Endothelial cell (in vitro differentiated cells): ENCODE results near the gene GIPC2. TPM values are rescaled to one million over a fixed set of nuclear protein-coding genes. Genes with fewer than 3 reads are reported as not detected.

Experiments
- DNase-seq: peaks from one replicate; pipeline ENCODE4 v3.0.0; 2021; ENCODE audit warnings: low spot score
- H3K27ac Mint-ChIP-seq: one replicate; pipeline ENCODE4 v1.8.0; 2021; ENCODE audit warnings: mixed read lengths, inconsistent platforms; ENCODE audit not compliant: unreplicated experiment
- H3K27me3 Mint-ChIP-seq: one replicate; pipeline ENCODE4 v1.8.0; 2021; ENCODE audit warnings: mild to moderate bottlenecking, moderate library complexity, mixed read lengths, inconsistent platforms; ENCODE audit not compliant: unreplicated experiment
- H3K36me3 Mint-ChIP-seq: one replicate; pipeline ENCODE4 v1.8.0; 2021; ENCODE audit warnings: mild to moderate bottlenecking, low read depth, mixed read lengths, inconsistent platforms; ENCODE audit not compliant: unreplicated experiment
- H3K4me1 Mint-ChIP-seq: one replicate; pipeline ENCODE4 v1.8.0; 2021; ENCODE audit warnings: mild to moderate bottlenecking, mixed read lengths, inconsistent platforms; ENCODE audit not compliant: unreplicated experiment
- H3K4me3 Mint-ChIP-seq: one replicate; pipeline ENCODE4 v1.8.0; 2021; ENCODE audit warnings: mild to moderate bottlenecking, mixed read lengths, inconsistent platforms; ENCODE audit not compliant: unreplicated experiment
- H3K9me3 Mint-ChIP-seq: one replicate; pipeline ENCODE4 v1.8.0; 2021; ENCODE audit warnings: mixed read lengths, inconsistent platforms; ENCODE audit not compliant: unreplicated experiment
- total RNA-seq: library from RNA; stranded (reverse); fragmentation: NEBNext Ultra II Directional; extraction: Animal tissue kit (Norgen Biotek cat#: 25700); gene quantifications from one replicate; pipeline ENCODE4 v1.2.1, GENCODE V29; 2021; ENCODE audit not compliant: unreplicated experiment
- TF ChIP-seq, protein P1 (sequence below): fragments of 200-600 bp; sonication (generic); IDR thresholded peaks from one replicate; pipeline ENCODE4 v1.5.0; 2021; ENCODE audit warnings: antibody characterized with exemption; ENCODE audit not compliant: unreplicated experiment

GIPC2 gene
- total RNA-seq, 1 donor from 2014 or later = 2.9 TPM

DNA sequence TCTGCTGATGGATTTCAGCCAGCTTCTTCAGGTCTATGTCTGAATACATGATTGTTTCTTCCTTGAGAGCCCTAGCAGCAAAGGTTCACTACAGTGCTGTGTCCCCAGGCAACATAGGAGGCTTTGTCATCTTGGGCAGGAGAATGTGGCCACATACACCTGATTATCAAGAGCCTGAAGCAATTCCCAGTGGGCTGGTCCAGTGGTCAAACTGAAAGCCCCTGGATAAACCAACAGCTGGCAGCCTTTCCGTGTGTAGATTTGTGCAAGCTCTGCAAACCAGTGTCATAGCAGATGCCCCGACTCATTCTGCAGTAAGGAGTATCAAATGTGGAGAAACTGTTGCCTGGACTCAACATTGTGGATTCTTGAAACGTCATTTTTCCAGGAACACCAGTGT, 2.3 kb upstream of the GIPC2 start:
- DNase-seq = no peak
- peaks cover 27% of the 10 kb centered on the region for H3K4me1 Mint-ChIP-seq
- H3K27ac Mint-ChIP-seq = no peak overlapping the region
- H3K4me3 Mint-ChIP-seq = no peak overlapping the region
- no peaks in the 10 kb centered on the region for H3K9me3 Mint-ChIP-seq
- no peaks in the 10 kb centered on the region for H3K36me3 Mint-ChIP-seq
- H3K27me3 Mint-ChIP-seq = peaks cover 12% of the 10 kb centered on the region
- TF ChIP-seq, protein P1, sequence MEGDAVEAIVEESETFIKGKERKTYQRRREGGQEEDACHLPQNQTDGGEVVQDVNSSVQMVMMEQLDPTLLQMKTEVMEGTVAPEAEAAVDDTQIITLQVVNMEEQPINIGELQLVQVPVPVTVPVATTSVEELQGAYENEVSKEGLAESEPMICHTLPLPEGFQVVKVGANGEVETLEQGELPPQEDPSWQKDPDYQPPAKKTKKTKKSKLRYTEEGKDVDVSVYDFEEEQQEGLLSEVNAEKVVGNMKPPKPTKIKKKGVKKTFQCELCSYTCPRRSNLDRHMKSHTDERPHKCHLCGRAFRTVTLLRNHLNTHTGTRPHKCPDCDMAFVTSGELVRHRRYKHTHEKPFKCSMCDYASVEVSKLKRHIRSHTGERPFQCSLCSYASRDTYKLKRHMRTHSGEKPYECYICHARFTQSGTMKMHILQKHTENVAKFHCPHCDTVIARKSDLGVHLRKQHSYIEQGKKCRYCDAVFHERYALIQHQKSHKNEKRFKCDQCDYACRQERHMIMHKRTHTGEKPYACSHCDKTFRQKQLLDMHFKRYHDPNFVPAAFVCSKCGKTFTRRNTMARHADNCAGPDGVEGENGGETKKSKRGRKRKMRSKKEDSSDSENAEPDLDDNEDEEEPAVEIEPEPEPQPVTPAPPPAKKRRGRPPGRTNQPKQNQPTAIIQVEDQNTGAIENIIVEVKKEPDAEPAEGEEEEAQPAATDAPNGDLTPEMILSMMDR = no peak

DNA sequence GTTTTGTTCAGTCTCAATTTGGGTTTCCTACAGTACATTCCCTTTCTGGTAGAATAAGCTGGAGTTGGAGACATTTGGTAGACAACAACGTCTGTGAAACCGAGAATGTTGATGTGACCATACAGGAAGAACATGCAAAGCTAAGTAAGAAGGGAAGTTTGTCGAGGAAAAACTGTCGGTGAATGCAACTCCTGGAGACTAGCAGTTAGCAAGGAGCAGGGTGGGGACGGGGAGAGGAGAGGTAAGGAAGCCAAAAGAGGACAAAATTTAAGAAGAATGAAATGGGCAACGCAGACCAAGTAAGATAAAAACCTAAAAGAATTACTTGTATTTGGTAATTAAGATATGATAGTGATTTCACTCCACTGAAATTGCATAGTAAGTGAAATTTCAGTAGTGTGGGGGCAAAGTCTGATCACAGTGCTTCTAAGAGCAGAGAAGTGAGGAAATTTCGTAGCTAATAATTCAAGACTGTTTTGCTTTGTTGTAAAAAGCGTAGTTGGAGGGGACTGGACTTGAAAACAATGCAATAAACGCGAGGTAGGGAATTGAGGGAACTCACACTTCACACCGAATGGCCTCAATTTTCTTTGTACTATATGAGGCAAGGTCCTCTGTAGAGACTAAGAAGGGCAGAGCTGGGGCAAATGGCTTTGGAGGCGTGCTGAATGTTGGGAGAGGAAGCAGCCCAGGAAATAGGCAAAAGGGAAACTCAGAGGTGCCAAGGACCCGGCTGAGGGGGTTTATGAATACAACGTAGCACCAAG, 787 bp upstream of the GIPC2 start:
- Mint-ChIP-seq H3K27ac (peak overlapping the region; percentile 95), H3K9me3 (no peaks in the 10 kb centered on the region), H3K36me3 (no peaks in the 10 kb centered on the region), H3K4me1 (peaks cover 27% of the 10 kb centered on the region), H3K4me3 (peak overlapping the region; percentile 90), H3K27me3 (peaks cover 12% of the 10 kb centered on the region)
- peak; percentile 30 for DNase-seq
- TF ChIP-seq, protein P1 = no peak

DNA sequence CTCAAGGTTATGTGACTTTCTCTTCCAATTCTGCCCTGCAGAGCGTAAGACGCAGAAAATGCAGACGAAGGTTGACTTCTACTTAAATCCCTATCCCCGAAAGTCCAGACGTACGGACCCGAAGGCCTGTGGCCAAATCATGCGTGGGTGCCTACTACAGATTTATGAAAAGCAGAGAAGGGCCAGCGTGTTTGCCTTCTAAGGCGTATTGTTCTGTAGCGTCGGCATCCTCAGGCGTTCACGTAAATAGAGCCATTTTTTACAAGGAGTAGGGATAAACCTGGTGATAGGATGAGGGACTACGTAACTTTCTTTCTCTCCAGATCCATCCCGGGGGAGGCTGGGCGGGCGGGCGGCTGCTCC, 222 bp upstream of the GIPC2 start:
- H3K9me3 Mint-ChIP-seq = no peaks in the 10 kb centered on the region
- H3K36me3 Mint-ChIP-seq = no peaks in the 10 kb centered on the region
- H3K4me3 Mint-ChIP-seq = peak overlapping the region; percentile 90
- peaks cover 27% of the 10 kb centered on the region for H3K4me1 Mint-ChIP-seq
- H3K27me3 Mint-ChIP-seq = peaks cover 12% of the 10 kb centered on the region
- DNase-seq = no peak
- peak overlapping the region; percentile 95 for H3K27ac Mint-ChIP-seq
- TF ChIP-seq, protein P1 = no peak

DNA sequence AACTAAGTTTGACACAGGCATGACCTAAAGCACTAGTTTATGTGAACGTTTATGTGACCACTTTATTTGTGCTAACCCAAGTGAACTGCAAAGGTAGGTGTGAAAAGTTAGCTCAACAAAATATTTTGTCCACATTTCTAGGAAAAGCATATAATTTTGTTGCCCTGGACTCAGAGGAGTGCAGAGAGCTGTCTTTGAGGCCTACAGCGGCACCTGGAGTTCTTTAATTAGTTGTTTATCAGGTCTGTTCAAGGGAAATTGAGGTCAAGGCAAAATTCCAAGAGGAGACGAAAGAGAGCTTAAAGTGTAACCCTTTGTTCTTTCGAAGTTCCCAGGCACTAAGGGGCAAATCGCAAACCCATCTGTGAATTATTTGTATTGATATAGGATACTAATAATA, 1.3 kb downstream of the GIPC2 start:
- H3K27ac Mint-ChIP-seq = peak overlapping the region; percentile 95
- H3K4me1 Mint-ChIP-seq = peaks cover 31% of the 10 kb centered on the region
- no peak for DNase-seq
- no peaks in the 10 kb centered on the region for H3K9me3 Mint-ChIP-seq
- H3K4me3 Mint-ChIP-seq = peak overlapping the region; percentile 95
- peaks cover 12% of the 10 kb centered on the region for H3K27me3 Mint-ChIP-seq
- no peaks in the 10 kb centered on the region for H3K36me3 Mint-ChIP-seq
- TF ChIP-seq, protein P1 = no peak

- peaks cover 12% of the 10 kb centered on the region for H3K27me3 Mint-ChIP-seq
- TF ChIP-seq, protein P1 = no peak
- H3K4me3 Mint-ChIP-seq = peak overlapping the region; percentile 75
- peaks cover 34% of the 10 kb centered on the region for H3K4me1 Mint-ChIP-seq
- peak overlapping the region; percentile 77 for H3K27ac Mint-ChIP-seq
- no peaks in the 10 kb centered on the region for H3K36me3 Mint-ChIP-seq
- no peak for DNase-seq
- no peaks in the 10 kb centered on the region for H3K9me3 Mint-ChIP-seq
Measured at GRCh38 chr1:78047631-78048030, 1.9 kb downstream of the GIPC2 start.
